HEK293 (cell line): Measurements from ENCODE around the gene MDP1.

Experiments
- CTCF ChIA-PET: fragments of 350-600 bp; formaldehyde crosslinking; extraction: SDS; loops from one replicate; lab custom pipeline; 2021; ENCODE audit warnings: antibody characterized with exemption; lab: Yijun Ruan, JAX
- POLR2A ChIA-PET: fragments of 300-600 bp; formaldehyde crosslinking; extraction: SDS; loops from one replicate; lab custom pipeline; 2020; ENCODE audit warnings: antibody characterized with exemption, inconsistent platforms; lab: Yijun Ruan, JAX
- H3K27ac ChIP-seq: fragments of 200-500 bp; sonication (Bioruptor generic); 2 replicates; pipeline ENCODE4 v1.5.1; 2014; ENCODE audit warnings: low read depth, low read length, control low read depth, inconsistent platforms; ENCODE audit errors: extremely low read depth
- H3K36me3 ChIP-seq, 2 experiments: fragments of 200-500 bp in 1 of 2; sonication (Bioruptor generic) in 1 of 2; 1 replicate in 1 of 2; 2 replicates in 1 of 2; pipeline ENCODE4 v1.5.1; 2014 to 2017; ENCODE audit warnings: inconsistent platforms in 2 of 2, low read length in 2 of 2; ENCODE audit not compliant: control insufficient read depth in 2 of 2, insufficient read depth in 1 of 2
- H3K4me1 ChIP-seq: fragments of 200-500 bp; sonication (Bioruptor generic); 2 replicates; pipeline ENCODE4 v1.5.1; 2014; ENCODE audit warnings: mild to moderate bottlenecking, low read length, inconsistent platforms; ENCODE audit not compliant: control insufficient read depth, insufficient read depth
- H3K4me3 ChIP-seq: 2 replicates; pipeline ENCODE4 v1.5.1; 2011; ENCODE audit warnings: low read depth, mild to moderate bottlenecking, control low read depth, low read length, moderate library complexity
- H3K9me3 ChIP-seq: fragments of 200-500 bp; sonication (Bioruptor generic); 2 replicates; pipeline ENCODE4 v1.5.1; 2014; ENCODE audit warnings: low read depth, low read length, inconsistent platforms; ENCODE audit not compliant: control insufficient read depth, insufficient read depth
- BCL11B ChIP-seq: fragments of 450-650 bp; formaldehyde crosslinking; IDR thresholded peaks from 2 replicates; pipeline ENCODE4 v1.5.1; 2016; ENCODE audit warnings: low read depth, missing biosample characterization, missing genetic modification characterization
- KLF16 ChIP-seq: fragments of 450-650 bp; formaldehyde crosslinking; IDR thresholded peaks from 2 replicates; pipeline ENCODE4 v1.5.1; 2017; ENCODE audit warnings: missing biosample characterization, missing genetic modification characterization
- REPIN1 ChIP-seq: fragments of 450-650 bp; formaldehyde crosslinking; IDR thresholded peaks from 2 replicates; pipeline ENCODE4 v1.5.1; 2017; ENCODE audit warnings: missing biosample characterization, missing genetic modification characterization, low read depth
- SCRT1 ChIP-seq: fragments of 450-650 bp; formaldehyde crosslinking; IDR thresholded peaks from 2 replicates; pipeline ENCODE4 v1.5.1; 2016; ENCODE audit warnings: missing biosample characterization, missing genetic modification characterization, borderline replicate concordance
- SCRT2 ChIP-seq: fragments of 450-650 bp; formaldehyde crosslinking; IDR thresholded peaks from 2 replicates; pipeline ENCODE4 v1.5.1; 2016; ENCODE audit warnings: missing biosample characterization, missing genetic modification characterization
- SP2 ChIP-seq: fragments of 450-650 bp; formaldehyde crosslinking; IDR thresholded peaks from 2 replicates; pipeline ENCODE4 v1.5.1; 2016; ENCODE audit warnings: missing biosample characterization, missing genetic modification characterization
- ZBTB17 ChIP-seq: fragments of 450-650 bp; formaldehyde crosslinking; IDR thresholded peaks from 2 replicates; pipeline ENCODE4 v1.5.1; 2016; ENCODE audit warnings: missing biosample characterization, missing genetic modification characterization
- ZNF169 ChIP-seq: fragments of 450-650 bp; formaldehyde crosslinking; IDR thresholded peaks from 2 replicates; pipeline ENCODE4 v1.5.1; 2016; ENCODE audit warnings: missing biosample characterization, missing genetic modification characterization
- ZNF175 ChIP-seq: fragments of 450-650 bp; formaldehyde crosslinking; IDR thresholded peaks from 2 replicates; pipeline ENCODE4 v1.5.1; 2016; ENCODE audit warnings: missing biosample characterization, missing genetic modification characterization
- ZNF239 ChIP-seq: fragments of 450-650 bp; formaldehyde crosslinking; IDR thresholded peaks from 2 replicates; pipeline ENCODE4 v1.5.1; 2016; ENCODE audit warnings: missing biosample characterization, missing genetic modification characterization
- ZNF266 ChIP-seq: fragments of 450-650 bp; formaldehyde crosslinking; IDR thresholded peaks from 2 replicates; pipeline ENCODE4 v1.5.1; 2016; ENCODE audit warnings: missing biosample characterization, missing genetic modification characterization, low read depth
- ZNF311 ChIP-seq: fragments of 450-650 bp; formaldehyde crosslinking; IDR thresholded peaks from 2 replicates; pipeline ENCODE4 v1.5.1; 2017; ENCODE audit warnings: missing biosample characterization, missing genetic modification characterization, borderline replicate concordance
- ZNF423 ChIP-seq: fragments of 450-650 bp; formaldehyde crosslinking; IDR thresholded peaks from 2 replicates; pipeline ENCODE4 v1.5.1; 2016; ENCODE audit warnings: missing biosample characterization, missing genetic modification characterization
- ZNF514 ChIP-seq: fragments of 450-650 bp; formaldehyde crosslinking; IDR thresholded peaks from 2 replicates; pipeline ENCODE4 v1.5.1; 2016; ENCODE audit warnings: missing biosample characterization, missing genetic modification characterization
- ZNF530 ChIP-seq: fragments of 450-650 bp; formaldehyde crosslinking; IDR thresholded peaks from 2 replicates; pipeline ENCODE4 v1.5.1; 2016; ENCODE audit warnings: low read depth, missing biosample characterization, missing genetic modification characterization
- ZNF555 ChIP-seq: fragments of 450-650 bp; formaldehyde crosslinking; conservative IDR thresholded peaks from 2 replicates; pipeline ENCODE4 v1.5.1; 2017; ENCODE audit warnings: missing biosample characterization, mild to moderate bottlenecking, missing genetic modification characterization, inconsistent platforms
- ZNF670 ChIP-seq: fragments of 450-650 bp; formaldehyde crosslinking; IDR thresholded peaks from 2 replicates; pipeline ENCODE4 v1.5.1; 2016; ENCODE audit warnings: missing biosample characterization, missing genetic modification characterization, low read depth
- ZNF785 ChIP-seq: fragments of 450-650 bp; formaldehyde crosslinking; IDR thresholded peaks from 2 replicates; pipeline ENCODE4 v1.5.1; 2016; ENCODE audit warnings: missing biosample characterization, missing genetic modification characterization
- TF ChIP-seq, protein P1 (sequence below): IDR thresholded peaks from 2 replicates; pipeline ENCODE4 v1.6.1; 2011; ENCODE audit warnings: mild to moderate bottlenecking, low read depth, low read length, borderline replicate concordance
- TF ChIP-seq, protein P2 (sequence below): fragments of 450-650 bp; formaldehyde crosslinking; IDR thresholded peaks from 2 replicates; pipeline ENCODE4 v1.5.1; 2016; ENCODE audit warnings: missing biosample characterization, missing genetic modification characterization
- TF ChIP-seq, protein P3 (sequence below): fragments of 450-650 bp; formaldehyde crosslinking; IDR thresholded peaks from 2 replicates; pipeline ENCODE4 v1.5.1; 2016; ENCODE audit warnings: missing biosample characterization, missing genetic modification characterization

MDP1 gene

DNA sequence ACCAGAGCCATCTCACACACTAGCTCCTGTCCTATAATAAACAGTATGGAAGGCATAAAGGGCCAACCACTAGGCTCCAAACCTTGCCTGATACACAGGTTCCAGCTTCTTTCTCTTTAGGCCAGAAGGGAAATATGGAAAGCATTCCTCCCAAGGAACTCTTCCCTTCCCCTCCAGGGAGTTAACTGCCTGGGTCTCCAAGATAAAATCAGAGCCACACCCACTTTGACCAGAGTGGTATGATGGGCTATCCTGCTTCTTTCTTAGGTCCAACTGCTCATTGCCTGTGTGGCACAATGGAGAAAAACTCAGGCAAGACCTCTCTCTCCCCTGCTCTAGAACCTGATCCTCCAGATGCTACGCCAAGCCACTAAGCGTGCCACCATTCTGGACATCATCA, 8.2 kb downstream of the MDP1 start:
- H3K36me3 ChIP-seq, result peaks cover 23 to 76% of the 10 kb centered on the region in 2 experiments
- no peaks in the 10 kb centered on the region for H3K4me1 ChIP-seq
- ChIA-PET CTCF (no interaction called here), POLR2A (interaction anchor here (1.5 to 1.6 kb wide), 2 partner anchors 12 to 93 kb away, joined by 3 to 5 read pairs; partner anchors contain the start of genes DCAF11, NRL and TM9SF1)
- TF ChIP-seq ZNF239 (tag by site-specific recombination) (no peak), ZNF175 (tag by site-specific recombination) (no peak), ZNF169 (tag by site-specific recombination) (no peak), ZNF785 (tag by site-specific recombination) (no peak), SCRT1 (tag by site-specific recombination) (no peak), ZNF423 (tag by site-specific recombination) (no peak), REPIN1 (tag by site-specific recombination) (no peak), ZNF555 (tag by site-specific recombination) (no peak), ZNF670 (no peak), ZNF266 (tag by site-specific recombination) (no peak), ZNF530 (no peak), SP2 (tag by site-specific recombination) (no peak), ZNF311 (tag by site-specific recombination) (no peak), ZBTB17 (no peak), ZNF514 (tag by site-specific recombination) (no peak), KLF16 (tag by site-specific recombination) (no peak), BCL11B (no peak)
- TF ChIP-seq, protein P1, sequence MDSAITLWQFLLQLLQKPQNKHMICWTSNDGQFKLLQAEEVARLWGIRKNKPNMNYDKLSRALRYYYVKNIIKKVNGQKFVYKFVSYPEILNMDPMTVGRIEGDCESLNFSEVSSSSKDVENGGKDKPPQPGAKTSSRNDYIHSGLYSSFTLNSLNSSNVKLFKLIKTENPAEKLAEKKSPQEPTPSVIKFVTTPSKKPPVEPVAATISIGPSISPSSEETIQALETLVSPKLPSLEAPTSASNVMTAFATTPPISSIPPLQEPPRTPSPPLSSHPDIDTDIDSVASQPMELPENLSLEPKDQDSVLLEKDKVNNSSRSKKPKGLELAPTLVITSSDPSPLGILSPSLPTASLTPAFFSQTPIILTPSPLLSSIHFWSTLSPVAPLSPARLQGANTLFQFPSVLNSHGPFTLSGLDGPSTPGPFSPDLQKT, result no peak
- TF ChIP-seq, protein P2, sequence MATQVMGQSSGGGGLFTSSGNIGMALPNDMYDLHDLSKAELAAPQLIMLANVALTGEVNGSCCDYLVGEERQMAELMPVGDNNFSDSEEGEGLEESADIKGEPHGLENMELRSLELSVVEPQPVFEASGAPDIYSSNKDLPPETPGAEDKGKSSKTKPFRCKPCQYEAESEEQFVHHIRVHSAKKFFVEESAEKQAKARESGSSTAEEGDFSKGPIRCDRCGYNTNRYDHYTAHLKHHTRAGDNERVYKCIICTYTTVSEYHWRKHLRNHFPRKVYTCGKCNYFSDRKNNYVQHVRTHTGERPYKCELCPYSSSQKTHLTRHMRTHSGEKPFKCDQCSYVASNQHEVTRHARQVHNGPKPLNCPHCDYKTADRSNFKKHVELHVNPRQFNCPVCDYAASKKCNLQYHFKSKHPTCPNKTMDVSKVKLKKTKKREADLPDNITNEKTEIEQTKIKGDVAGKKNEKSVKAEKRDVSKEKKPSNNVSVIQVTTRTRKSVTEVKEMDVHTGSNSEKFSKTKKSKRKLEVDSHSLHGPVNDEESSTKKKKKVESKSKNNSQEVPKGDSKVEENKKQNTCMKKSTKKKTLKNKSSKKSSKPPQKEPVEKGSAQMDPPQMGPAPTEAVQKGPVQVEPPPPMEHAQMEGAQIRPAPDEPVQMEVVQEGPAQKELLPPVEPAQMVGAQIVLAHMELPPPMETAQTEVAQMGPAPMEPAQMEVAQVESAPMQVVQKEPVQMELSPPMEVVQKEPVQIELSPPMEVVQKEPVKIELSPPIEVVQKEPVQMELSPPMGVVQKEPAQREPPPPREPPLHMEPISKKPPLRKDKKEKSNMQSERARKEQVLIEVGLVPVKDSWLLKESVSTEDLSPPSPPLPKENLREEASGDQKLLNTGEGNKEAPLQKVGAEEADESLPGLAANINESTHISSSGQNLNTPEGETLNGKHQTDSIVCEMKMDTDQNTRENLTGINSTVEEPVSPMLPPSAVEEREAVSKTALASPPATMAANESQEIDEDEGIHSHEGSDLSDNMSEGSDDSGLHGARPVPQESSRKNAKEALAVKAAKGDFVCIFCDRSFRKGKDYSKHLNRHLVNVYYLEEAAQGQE (tag by site-specific recombination), result no peak
- no peaks in the 10 kb centered on the region for H3K9me3 ChIP-seq
- H3K4me3 ChIP-seq, result no peak overlapping the region
- H3K27ac ChIP-seq, result no peak overlapping the region; the same call in 1 of the 2 replicates

DNA sequence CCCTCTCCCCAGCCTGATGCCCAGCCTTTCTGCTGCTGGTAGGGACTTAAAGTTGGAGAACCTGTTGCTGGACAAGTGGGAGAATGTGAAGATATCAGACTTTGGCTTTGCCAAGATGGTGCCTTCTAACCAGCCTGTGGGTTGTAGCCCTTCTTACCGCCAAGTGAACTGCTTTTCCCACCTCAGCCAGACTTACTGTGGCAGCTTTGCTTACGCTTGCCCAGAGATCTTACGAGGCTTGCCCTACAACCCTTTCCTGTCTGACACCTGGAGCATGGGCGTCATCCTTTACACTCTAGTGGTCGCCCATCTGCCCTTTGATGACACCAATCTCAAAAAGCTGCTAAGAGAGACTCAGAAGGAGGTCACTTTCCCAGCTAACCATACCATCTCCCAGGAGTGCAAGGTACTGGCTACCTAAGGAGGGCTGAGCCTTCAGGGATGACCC, 8.7 kb downstream of the MDP1 start:
- TF ChIP-seq, protein P3, sequence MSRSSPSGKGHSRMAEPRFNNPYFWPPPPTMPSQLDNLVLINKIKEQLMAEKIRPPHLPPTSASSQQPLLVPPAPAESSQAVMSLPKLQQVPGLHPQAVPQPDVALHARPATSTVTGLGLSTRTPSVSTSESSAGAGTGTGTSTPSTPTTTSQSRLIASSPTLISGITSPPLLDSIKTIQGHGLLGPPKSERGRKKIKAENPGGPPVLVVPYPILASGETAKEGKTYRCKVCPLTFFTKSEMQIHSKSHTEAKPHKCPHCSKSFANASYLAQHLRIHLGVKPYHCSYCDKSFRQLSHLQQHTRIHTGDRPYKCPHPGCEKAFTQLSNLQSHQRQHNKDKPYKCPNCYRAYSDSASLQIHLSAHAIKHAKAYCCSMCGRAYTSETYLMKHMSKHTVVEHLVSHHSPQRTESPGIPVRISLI (tag by site-specific recombination), result no peak
- peak; percentile 60 for TF ChIP-seq SCRT2 (tag by site-specific recombination)
- H3K4me3 ChIP-seq, result no peak overlapping the region
- H3K4me1 ChIP-seq, result no peaks in the 10 kb centered on the region
- POLR2A ChIA-PET, result interaction anchor here (1.5 kb wide), 1 partner anchor 12 kb away, joined by 5 read pairs; the partner anchor contains the start of gene TM9SF1
- peaks cover 23 to 76% of the 10 kb centered on the region in 2 experiments for H3K36me3 ChIP-seq
- no peaks in the 10 kb centered on the region for H3K9me3 ChIP-seq
- CTCF ChIA-PET, result no interaction called here
- H3K27ac ChIP-seq, result no peak overlapping the region
